Inflammatory macrophage treated with lipopolysaccharide for 4 hours (primary cell): ENCODE data around the gene GBF1.
"Not testable (repeated sequence)": the region's sequence is repeated elsewhere in the genome, so short reads cannot be mapped to it uniquely, and the experiment has no call there.

Source experiments
- DNase-seq: peaks from one replicate; pipeline ENCODE4 v3.0.0-alpha.2; 2020

Gene GBF1

DNA sequence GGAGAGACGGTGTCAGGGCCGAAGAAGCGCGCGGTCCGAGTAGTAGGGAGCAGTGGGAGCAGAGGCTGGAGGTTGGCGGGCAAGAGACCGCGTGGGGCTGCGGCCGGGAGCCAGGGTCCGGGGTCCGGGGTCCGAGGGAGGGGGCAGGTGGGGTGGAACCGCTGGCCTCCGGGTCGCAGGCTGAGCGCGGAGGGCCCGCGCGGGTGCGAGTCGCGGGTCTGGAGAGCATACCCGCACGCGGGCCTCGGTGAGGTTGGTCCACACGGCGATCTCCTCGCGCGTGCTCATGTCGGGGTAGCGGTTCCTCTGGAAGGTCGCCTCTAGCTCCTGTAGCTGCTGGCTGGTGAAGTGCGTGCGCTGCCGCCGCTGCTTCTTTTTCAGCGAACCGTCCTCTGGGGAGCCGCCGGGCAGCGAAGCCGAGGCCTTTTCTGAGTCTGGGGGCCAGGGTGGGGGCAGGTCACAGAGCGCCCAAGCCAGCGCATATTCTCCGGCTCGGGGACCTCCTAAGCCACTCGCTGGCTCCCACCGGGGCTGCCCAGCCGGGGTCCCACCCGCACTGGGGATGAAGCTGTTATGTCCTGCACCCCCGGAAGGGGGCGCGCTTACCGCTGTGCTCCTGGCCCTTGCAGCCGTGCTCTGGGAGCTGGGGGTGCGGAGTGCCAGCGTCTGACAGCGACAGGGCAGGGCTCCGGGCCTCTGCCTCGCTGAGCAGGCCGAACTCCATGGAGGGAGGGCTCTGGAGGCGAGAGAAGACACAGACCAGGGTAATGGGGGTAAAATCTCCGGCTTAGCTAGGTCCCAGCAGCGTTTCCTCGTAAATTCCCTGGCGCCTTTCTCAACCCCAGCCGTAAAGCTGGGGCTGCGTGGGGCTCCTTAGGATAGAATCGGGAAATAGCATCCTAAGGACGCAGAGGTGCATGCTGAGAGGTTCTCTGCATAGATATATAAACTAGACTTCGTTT is 13.7 kb upstream of the GBF1 start:
- peak; percentile 52 for DNase-seq

DNA sequence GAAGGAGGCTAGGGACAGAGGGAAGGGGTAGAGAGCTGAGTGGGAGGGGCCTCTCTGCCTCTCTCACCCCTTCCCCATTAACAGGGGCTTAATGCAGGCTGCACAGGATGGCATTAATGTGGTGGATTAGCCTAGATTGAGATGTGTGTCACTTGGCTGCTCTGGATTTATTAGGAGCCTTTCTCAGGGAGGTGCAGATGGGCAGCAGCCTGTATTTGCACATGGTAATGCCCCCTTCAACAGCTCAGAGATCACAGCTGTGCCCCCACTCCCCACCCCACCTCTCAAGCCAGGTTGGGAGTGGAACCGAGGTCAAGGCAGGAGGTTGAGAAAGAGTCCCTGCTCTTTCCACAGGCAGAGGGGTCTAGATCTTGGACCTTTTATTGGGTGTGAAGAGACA is 11.3 kb upstream of the GBF1 start:
- DNase-seq, result no peak

DNA sequence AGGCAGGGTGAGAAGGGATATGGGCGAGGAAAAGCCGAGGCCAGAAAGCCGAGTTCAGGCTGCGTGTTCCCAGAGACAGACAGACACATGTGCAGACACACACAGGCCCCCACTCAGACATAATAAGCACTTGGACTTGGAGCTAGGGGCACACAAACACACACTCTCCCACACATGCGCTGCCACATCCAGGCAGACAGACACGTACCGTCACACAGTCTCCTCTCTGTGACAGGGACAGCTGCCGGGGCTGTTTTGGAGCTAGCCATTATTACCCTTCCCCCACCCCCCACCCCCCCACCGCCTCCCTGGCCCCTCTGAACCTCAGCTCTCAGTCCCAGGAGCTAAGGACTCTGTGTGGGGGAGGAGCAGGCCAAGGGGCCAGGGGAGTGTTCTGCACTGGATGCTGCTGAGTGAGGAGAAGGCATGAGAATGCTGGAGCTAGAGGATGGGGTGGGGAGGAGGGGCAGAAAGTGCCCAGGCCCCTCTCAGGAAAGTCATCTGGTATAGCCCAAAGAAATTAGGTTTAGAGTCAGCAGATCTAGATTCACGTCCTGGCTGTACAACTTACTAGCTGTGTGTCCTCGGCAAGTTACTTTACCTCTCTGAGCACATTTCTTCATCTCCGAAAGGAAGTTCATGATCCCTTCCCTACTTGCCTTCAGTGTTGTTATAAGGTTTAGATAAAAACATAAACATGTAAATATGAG is 10.3 kb upstream of the GBF1 start:
- DNase-seq, result no peak

DNA sequence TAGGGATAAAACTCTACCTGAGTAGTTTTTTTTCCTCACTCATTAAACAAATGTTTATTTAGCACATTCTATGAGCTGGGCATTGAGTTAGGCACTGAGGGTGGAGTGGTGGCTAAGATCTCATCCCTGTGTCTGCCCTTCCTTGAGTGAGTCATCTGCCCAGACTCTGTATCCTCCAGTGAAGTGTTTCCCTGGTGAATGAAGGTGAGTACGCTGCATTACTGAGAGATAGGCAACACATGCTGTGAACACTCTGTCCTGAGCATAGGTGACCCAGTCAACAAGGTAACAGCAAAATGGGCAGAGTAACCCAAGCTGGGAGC is 9.8 kb upstream of the GBF1 start:
- DNase-seq, result no peak

DNA sequence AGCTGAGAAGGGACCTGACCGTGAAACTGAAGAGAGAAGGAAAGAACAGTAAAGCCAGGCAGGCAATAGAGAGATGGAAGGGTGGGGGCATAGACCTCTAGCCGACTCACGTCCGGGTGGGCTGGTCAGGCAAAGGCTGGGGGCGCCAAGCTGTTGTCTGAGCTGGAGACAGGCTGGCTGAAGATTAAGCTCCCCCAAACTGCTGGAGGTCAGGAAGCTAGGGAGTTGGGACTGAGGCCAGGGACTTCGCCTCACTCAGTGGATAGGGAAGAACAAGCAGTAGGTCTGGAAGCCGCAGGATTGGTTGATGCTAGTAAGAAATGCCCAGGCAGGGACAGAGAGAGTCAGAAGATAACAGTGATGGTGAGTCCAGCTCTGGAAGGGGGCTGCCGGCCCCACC is 9.3 kb upstream of the GBF1 start:
- DNase-seq, result no peak

DNA sequence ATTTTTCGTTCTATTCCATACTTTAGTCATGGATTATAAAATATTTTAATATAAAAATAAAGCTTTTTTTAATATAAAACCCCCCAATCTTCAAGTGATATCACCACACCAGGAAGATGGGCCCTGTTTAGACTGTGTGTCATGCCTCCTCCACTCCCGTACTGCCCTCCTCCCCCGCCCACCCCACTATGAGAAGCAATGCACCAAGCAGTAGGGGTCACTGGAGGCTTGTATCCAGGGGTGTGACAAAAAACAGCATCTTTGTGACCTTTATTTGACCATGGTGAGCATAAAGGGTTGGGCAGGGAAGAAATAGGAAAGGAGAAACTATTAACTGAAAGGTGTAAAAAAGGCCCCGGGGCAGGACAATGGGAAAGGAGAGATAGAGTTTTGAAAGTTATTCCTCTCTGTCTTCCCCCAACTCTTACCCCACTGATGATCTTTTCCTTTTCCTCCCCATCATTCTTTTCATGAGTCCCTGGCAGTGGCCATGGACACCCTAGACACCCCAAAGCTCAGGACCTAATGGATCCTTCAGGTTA is 7.5 kb upstream of the GBF1 start:
- no peak for DNase-seq

DNA sequence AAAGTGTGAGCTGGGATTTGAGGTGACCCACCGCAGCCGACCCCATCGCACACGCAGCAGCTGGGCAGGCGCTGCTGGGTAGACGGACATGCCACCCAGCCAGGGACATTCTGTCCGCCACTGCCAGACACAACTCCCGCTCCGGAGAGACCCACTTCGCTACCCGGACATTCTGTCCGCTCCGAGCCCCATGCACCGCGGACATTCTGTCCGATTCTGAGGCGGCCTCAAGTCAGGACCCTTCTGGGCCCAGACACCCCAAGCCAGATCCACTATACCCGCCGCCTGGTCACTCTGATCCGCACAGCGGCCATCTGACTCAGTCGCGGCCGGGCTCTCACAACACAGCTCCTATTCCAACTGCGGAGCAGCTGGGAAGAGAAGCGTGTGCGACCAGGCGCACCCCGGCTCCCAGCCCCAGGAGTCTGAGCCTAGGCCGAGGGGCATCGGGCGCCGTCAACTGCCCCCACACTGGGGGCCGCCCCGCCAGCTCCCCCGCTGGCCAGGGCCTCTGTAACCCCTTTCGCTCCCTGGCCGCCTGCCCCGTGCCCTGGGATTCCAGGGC is 4.8 kb upstream of the GBF1 start:
- DNase-seq, result no peak

DNA sequence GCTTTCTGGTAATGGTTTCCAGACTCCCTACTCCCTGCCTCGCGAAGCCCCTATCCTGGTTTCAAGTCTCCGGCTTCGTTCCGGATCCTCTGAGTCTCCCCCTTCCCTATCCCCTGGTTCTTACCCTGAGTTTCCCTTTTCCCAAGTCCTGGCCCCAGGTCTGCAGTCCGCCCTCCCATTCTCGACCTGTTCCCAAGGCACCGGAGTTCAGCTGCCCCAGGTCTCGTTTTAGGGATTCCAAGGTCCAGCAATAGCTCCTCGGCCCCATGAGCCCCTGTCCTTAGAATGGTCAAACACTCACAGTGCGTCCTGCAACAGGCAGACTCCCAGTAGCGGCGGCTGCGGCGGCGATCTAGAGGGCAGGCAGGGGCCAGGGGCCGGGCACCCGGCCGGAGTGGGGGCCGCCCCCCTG is 4.3 kb upstream of the GBF1 start:
- DNase-seq, result no peak

DNA sequence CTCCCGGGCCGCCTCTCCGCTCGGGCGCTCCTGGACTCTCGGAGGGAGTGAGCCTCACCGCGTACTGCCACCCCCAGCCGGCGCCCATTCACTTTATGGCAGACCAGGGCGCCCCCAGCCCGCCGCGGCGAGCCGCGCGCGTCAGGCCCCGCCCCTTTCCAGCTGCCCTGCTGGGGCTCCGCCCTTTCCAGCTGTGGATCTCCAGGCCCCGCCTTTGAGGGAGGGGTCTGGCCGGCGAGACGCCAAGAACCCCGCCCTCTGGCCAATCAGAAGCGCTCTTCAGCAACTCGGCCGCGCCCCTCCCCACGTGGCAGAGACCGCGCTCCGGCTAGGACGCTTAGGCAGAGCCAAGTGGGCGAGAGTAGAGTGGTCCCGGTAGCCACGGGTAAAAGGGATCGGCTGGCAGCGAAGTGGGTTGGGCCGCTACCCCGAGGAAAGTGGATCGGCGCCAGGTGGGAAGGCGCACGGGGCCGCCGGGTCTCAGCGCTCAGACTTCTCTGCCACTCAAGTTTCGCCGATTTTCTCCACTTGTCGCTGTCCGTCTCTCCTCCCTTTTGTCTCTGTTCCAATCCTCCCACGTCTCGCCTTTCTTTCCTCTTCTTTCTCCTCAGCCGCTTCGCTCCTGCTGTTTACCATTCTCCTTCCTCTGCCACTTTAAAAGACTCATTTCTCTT is 3.8 kb upstream of the GBF1 start, which contains the start of gene PITX3:
PITX3 (minus strand) TSS at position 69 of the 674 bp plus-strand sequence. CDS start 9,432 bp downstream, outside the sequence.
- peak; percentile 94 for DNase-seq

DNA sequence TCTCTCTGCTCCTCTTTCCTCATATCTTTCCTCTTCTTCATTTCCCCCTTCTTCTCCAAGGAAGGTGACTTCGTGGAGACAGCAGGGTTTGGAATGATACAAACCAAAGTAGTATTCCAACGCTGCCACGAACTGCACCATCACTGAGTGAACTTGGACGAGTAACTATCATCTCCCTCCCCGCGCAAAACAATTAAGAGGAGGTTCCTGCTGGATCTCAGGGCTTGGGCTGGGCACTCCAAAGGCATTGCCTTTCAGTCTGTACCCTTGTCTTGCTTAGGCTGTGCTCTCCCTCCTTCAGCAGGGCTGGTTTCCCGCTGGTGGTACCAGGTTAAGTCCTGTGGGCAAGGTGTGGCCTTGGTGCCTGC is 3.2 kb upstream of the GBF1 start:
- DNase-seq, result no peak

DNA sequence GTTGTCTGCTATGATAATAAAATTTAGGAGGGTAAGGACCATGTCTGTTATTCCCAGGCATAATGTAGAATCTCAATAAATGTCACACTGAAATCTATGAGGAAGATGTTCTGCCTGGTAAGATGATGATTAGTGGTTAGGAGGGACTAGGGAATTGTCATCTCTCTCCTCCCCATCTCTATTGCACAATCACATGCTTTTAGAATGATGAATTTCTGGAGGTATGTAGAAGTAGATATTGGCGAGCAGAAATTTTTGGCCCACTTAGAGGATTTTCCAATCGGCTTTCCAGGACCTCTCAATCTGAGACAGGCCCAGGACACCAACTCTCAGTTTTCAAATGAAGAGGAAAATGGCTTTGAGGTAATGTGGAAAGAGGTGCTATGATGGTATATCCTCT is 2.0 kb upstream of the GBF1 start:
- no peak for DNase-seq

DNA sequence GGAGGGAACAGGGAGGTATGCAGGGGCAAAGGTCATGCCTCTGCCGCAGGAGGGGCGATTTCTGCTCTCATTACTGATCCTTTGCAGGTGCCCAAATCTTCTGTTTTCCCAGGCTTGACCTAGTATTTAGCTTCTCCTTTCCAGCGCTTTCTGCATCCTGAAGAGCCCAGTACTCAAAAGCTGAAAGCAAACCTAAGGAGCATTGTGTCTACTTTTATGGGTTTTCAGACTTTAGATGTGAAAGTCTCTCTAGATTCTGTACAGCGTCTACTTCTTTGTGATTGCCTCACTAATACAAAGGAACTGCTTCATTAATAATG is 560 bp downstream of the GBF1 start:
- DNase-seq, result no peak

DNA sequence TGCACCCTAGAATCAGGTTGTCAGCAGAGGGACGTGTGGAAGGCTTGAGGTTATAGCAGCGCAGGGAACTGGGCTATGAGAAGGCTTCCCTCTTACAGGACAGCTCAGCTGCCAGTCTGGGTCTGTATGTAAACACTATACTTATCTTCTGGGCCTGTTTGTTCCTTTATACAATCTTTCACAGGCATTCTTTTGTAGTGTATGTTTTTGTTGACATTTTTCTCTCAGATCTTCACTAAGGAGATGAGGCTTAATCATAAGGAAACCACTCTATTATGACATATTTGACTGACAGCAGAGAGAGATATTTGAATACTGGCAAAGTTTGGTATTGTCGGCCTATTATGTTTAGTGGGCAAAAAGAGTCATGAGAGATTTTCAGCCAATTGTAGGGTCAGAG is 929 bp downstream of the GBF1 start:
- peak; percentile 33 for DNase-seq

DNA sequence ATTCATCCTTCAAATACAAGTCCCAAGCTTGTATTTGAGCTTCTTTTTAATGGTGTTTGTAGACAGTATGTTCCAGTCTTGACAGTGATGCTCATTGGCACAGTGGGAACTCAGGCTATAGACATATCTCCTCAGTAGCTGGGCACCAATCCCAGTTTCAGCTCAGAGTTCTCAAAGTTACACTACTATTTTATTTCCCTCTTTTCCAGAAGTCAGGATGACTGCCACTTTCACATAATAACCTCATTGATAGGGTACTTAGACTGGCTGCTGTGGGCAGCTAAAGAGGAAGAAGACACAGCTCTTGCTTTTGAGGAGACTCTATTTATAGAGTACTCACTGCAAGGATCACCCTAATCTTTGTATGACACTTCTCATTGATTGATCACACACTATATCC is 2.4 kb downstream of the GBF1 start:
- peak; percentile 43 for DNase-seq

DNA sequence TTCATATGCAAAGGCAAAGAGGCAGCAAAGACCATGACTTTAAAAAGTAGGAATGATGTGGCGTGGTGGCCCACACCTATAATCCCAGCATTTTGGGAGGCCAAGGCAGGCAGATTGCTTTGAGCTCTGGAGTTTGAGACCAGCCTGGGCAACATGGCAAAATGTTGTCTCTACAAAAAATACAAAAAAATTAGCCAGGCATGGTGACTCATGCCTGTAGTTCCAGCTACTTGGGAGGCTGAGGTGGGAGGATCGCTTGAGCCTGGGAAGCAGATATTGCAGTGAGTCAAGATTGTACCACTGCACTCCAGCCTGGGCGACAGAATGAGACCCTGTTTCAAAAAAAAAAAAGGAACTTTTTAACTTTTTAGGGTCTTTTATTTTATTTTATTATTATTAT is 7.2 kb downstream of the GBF1 start:
- not testable (repeated sequence) for DNase-seq

DNA sequence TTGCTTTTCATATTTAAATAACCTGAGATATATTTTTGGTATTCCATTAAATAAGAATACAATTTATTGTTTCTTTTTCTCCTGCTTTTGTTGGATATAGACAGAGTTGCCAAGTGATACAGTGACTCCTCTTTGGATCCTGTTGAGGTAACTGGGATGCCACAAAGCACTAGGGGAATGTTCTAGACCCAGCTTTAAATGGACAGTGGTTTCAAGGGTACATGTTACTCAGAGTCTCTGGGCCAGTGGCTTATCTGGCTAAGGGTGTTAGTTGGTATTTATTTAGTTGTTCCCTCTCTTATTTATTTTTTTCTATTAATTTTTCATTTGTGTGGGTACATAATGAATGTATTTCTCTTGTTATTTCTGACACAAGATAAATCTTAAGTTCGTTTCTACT is 9.1 kb downstream of the GBF1 start:
- DNase-seq, result no peak

DNA sequence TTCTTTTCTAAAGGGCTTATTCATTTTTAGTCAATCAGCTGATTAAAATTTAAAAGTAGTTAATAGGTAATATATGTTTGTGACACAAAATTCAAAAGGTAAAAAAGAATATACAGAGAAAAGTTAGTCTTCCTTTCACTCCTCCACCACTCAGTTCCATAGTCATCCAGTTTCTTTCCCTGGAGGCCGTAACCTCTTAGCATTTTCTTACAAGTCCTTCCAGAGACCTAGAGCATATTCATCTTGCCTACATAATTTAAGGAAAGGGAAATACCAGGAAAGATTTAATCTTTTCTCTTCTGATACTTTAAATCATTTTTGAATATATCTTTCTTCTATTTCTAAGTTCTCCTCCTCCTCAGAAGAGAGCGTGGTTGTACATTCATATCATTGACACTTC is 10.1 kb downstream of the GBF1 start:
- no peak for DNase-seq

DNA sequence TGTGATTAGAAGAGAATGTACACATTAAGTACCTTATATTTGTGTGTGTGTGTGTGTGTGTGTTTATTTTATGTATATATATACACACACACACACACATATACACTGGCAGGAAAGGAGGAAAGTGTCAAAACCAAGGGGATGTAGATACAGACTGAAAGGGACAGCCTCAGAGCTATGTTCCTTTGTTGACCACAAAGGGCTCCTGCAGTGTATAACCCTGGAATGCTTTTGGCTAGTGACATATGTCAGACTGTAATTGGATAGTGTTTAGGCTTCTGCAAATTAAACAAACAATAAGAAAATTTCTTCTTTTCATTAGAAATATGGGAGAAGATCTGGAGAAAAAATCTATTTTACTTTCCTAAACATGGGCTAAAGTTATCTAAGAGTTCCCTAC is 15.9 kb downstream of the GBF1 start:
- DNase-seq, result no peak

DNA sequence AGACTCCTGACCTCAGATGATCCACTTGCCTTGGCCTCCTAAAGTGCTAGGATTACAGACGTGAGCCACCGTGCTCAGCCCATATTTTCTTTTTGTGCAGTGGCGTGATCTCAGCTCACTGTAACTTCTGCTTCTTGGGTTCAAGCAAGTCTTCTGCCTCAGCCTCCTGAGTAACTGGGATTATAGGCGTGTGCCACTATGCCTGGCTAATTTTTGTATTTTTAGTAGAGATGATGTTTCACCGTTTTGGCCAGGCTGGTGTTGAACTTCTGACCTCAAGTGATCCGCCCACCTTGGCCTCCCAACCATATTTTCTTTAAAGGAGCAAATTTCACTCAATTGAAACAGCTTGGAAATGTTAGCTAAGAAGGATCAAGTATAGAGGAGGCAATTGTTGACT is 16.5 kb downstream of the GBF1 start:
- no peak for DNase-seq

DNA sequence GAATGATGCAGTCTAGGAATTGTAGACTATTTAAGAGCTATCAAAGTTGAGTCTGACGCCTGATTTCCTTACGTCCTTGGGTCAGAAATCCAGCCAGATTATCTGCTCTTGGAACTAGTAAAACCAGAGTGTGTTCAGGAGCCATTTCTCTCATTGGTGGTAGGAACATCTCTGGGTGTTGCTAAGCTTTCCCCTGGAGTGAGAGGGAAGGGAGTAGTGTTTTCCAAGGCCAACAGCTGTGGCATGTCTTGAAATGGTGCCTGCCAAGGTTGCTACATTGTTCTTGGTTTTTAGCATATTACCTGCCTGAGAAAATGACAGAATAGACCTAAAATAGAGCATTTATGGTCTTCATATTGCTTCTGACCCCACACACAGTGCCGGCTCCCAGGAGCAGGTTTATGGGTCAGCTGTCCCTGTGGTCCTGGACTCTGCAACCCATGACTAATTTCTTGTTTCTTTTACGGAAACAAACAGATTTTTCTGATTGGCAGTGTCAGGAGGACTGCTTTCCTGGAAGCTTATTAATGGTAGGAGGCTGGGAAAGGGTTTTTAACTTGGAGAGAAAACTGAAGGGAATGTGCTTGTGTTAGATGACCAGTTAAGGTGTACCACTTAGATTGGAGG is 17.5 kb downstream of the GBF1 start:
- DNase-seq, result no peak

DNA sequence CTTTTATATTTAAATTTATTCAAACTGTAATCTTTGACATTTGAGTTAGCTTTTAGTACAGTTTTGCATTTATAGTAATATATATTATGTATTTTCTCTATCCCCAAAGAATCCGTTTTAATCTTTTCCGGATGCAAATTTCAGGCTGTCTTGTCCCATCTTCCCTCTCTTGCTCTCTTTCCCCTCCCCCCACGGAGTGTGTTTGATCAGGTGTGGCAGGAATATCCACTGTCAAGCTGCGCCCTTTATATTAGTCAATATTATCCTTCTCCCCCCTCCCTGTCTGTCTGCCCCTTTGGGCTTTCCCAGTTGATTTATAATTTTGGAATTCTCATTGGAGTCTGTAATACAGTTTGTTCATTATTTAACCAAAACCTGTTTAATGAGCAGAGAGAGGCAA is 19.0 kb downstream of the GBF1 start:
- DNase-seq, result no peak

DNA sequence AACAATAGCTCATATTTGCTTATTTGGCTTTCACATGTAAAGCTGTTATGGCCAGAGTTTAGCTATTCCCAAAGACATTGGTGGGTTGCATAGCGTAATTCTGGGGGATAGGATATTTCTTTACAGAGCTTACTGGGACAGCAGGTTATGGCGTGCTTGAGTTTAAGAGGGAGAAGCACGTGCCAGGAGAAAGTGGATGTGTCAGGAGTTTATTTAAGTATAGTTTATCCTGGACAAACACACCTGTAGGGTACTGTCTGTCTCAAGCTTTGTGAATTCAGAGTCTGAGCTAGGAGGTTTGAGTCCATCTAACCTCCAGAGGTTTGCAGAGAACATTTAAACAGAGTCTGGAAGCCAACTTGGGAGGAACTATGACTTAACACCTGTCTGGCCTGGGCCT is 21.3 kb downstream of the GBF1 start:
- DNase-seq, result no peak

DNA sequence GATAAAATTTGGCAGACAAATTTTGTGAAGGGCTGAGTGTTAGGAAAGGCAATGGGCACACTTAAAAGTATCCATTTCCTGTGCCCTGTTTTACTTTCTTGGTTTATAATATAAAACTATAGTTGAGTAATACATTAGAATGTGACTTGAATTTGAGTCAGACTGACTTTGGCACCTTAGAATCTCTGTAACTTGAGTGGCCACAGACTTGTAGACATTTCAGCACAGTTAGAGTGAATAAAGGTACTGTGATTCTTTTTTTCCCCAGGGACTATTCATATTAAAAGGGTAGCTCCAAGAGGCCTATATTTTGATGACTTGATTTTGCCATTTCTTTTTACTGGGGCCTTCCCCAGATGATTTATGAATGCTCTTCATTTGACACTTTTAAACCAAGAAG is 22.4 kb downstream of the GBF1 start:
- DNase-seq, result no peak
